Activated T-helper 1 cell treated with anti-CD3 and anti-CD28 coated beads, Interleukin-12 subunit alpha, Interleukin-12 subunit beta, Interleukin-2, Interleukin-4 antibody, amounts not matched to agents 30 ng/mL and 10 ng/mL and 1 ng/mL, durations not matched to agents 14 hours and 24 hours and 36 hours (primary cell): ENCODE data around the gene SAP30BP. TPM values are rescaled to one million over a fixed set of nuclear protein-coding genes. Genes with fewer than 3 reads are reported as not detected.

Experiments
- DNase-seq: peaks from one replicate; pipeline ENCODE4 v3.0.0; 2021; ENCODE audit warnings: low spot score
- H3K27ac Mint-ChIP-seq: one replicate; pipeline ENCODE4 v1.8.0; 2021; ENCODE audit warnings: mild to moderate bottlenecking, mixed read lengths
- H3K27me3 Mint-ChIP-seq: one replicate; pipeline ENCODE4 v1.8.0; 2022; ENCODE audit warnings: mild to moderate bottlenecking, moderate library complexity, mixed read lengths; ENCODE audit not compliant: insufficient read depth
- H3K36me3 Mint-ChIP-seq: one replicate; pipeline ENCODE4 v1.8.0; 2021; ENCODE audit warnings: low read depth, mixed read lengths
- H3K4me1 Mint-ChIP-seq: one replicate; pipeline ENCODE4 v1.8.0; 2021; ENCODE audit warnings: low read depth, mixed read lengths
- H3K4me3 Mint-ChIP-seq: one replicate; pipeline ENCODE4 v1.8.0; 2021; ENCODE audit warnings: mild to moderate bottlenecking, moderate library complexity, mixed read lengths
- H3K9me3 Mint-ChIP-seq: one replicate; pipeline ENCODE4 v1.8.0; 2021; ENCODE audit warnings: mixed read lengths
- intact Hi-C: fragments of 100-400 bp; cut with micrococcal nuclease; formaldehyde crosslinking; loops from one replicate; pipeline ENCODE4 v1.15.1; 2024
- total RNA-seq: library from RNA; stranded (reverse); gene quantifications from 2 replicates; pipeline ENCODE4 v1.2.3, GENCODE V29; 2022

The SAP30BP gene
- total RNA-seq, 1 donor from 2014 or later, result 113 TPM

DNA sequence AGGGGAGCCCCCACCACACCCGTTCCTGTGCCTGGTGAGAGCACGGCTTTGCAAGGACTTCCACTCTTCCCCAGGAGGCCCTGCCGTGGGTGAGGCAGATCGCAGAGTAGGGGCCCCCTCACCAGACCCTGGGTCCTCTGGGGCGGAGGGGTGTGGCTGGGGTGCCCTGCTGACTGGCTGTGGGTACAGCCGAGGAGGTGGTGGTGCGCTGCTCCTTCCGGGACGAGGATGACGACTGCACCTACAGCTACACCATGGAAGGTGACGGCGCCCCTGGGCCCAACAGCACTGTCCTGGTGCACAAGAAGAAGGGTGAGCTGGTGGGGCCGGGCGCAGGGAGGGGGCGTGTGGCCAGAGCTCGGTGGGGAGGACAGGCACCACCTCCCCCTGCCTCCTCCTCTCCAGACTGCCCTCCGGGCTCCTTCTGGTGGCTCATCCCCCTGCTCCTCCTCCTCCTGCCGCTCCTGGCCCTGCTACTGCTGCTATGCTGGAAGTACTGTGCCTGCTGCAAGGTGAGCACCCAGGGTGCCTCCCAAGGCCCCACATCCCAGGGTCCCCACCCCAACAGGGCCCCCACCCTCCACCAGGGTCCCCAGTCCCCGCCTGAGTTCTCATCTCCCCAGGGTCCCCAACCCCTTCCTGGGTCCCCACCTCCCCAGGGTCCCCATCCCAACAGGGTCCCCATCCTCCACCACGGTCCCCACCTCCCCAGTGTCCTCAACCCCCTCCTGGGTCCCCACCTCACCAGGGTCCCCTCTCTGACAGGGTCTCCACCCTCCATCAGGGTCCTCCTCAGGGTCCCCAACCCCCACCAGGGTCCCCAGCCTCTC lies 70.2 kb downstream of the SAP30BP start:
- intact Hi-C loops, result no loop called here
- Mint-ChIP-seq H3K4me1 (peaks cover 9% of the 10 kb centered on the region), H3K4me3 (no peak overlapping the region), H3K27ac (no peak overlapping the region), H3K9me3 (no peaks in the 10 kb centered on the region), H3K27me3 (no peaks in the 10 kb centered on the region), H3K36me3 (no peaks in the 10 kb centered on the region)
- DNase-seq, result no peak

DNA sequence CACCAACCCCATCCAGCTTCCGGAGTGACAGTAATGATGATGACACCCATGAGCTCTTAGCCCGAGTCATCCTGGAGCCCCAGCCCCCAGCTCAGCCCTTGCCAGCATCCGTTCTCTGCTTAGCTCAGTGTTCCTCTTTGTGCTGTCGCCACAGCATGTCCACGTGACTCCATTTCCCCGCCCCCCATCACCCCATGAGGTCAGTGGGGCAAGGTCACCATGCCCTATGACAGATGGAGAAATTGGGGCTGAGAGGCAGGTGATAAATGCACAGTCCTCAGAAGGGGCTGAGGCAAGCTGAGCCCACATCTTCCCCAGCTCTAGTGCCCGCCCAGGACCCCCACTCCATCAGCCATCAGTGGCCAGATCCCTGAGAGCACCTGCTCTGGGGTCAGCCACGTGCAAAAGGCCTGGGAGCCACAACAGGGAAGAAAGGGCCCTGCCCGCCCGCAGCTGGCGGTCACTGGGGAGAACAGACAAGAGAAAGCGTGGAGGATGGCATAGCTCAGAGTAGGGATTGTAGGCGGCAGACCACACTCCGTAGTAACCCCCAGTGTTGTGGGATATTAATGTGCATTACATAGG lies 71.2 kb downstream of the SAP30BP start:
- no peak for DNase-seq
- Mint-ChIP-seq H3K27me3 (no peaks in the 10 kb centered on the region), H3K4me3 (no peak overlapping the region), H3K9me3 (no peaks in the 10 kb centered on the region), H3K36me3 (no peaks in the 10 kb centered on the region), H3K27ac (peak overlapping the region; percentile 73), H3K4me1 (peaks cover 9% of the 10 kb centered on the region)
- intact Hi-C loops, result no loop called here

DNA sequence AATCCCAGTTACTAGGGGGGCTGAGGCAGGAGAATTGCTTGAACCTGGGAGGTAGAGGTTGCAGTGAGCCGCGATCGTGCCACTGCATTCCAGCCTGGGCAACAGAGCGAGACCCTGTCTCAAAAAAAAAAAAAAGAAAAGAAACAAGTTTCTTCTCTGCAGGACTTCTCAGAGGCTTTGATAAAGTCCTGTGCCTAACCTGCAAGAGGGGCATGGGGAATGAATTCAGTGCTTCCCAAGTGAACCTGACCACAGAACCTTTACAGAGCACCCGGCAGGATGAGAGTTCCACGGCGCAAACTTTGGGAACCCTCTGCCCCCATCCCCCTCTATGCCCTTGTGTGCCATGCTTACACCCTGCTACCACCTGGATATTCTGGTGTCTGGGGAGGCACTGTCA lies 72.0 kb downstream of the SAP30BP start:
- no peak overlapping the region for H3K27ac Mint-ChIP-seq
- intact Hi-C loops, result no loop called here
- H3K9me3 Mint-ChIP-seq, result no peaks in the 10 kb centered on the region
- H3K4me1 Mint-ChIP-seq, result peaks cover 9% of the 10 kb centered on the region
- no peak for DNase-seq
- H3K36me3 Mint-ChIP-seq, result no peaks in the 10 kb centered on the region
- no peaks in the 10 kb centered on the region for H3K27me3 Mint-ChIP-seq
- H3K4me3 Mint-ChIP-seq, result no peak overlapping the region

DNA sequence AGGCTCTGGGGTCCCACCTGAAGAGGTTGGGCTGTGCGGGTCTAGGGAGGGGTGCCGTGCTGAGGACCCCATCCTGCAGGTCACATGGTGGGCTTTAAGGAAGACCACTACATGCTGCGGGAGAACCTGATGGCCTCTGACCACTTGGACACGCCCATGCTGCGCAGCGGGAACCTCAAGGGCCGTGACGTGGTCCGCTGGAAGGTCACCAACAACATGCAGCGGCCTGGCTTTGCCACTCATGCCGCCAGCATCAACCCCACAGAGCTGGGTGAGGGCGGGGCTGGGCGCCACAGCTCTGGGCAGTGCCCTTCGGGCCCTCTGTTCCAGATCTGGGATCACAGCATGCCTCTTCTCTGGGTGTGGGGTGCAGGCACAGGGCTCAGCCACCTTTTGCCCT lies 72.7 kb downstream of the SAP30BP start:
- no peak for DNase-seq
- Mint-ChIP-seq H3K27ac (no peak overlapping the region), H3K4me1 (peaks cover 9% of the 10 kb centered on the region), H3K27me3 (no peaks in the 10 kb centered on the region), H3K36me3 (no peaks in the 10 kb centered on the region), H3K4me3 (no peak overlapping the region), H3K9me3 (no peaks in the 10 kb centered on the region)
- intact Hi-C loops, result no loop called here

DNA sequence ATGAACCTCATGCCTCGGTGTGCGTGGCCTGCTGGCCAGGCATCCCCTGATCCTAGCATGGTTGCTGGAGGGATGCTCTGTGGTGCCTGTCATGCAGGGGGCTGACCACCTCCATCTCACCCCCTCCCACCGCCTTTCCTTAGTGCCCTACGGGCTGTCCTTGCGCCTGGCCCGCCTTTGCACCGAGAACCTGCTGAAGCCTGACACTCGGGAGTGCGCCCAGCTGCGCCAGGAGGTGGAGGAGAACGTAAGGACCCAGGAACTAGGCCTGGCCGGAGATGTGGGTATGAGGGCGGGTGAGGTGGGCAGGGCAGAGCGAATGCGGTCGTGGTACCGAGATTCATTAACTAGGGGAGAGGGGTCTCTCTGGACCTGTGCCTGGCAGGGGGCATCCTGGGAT lies 73.1 kb downstream of the SAP30BP start:
- peaks cover 9% of the 10 kb centered on the region for H3K4me1 Mint-ChIP-seq

DNA sequence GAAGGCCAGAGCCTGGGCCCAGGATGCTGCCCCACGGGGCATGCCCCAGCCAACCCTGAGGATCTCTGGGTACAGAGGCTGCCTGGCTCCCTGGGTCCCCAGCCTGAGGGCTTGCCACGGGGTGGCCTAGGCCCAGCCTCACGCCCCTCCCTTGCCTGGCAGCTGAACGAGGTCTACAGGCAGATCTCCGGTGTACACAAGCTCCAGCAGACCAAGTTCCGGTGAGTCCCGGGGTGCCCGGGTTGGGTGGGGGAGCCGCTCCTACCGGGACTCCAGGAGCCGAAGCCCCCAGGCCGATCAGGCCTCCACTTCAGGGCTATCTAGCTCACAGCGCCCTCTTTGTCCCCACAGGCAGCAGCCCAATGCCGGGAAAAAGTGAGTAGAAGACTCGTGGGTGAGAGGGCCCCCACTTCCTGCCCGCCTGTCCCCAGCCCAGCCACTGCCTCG lies 73.5 kb downstream of the SAP30BP start:
- Mint-ChIP-seq H3K4me3 (no peak overlapping the region), H3K27me3 (no peaks in the 10 kb centered on the region), H3K9me3 (no peaks in the 10 kb centered on the region), H3K36me3 (no peaks in the 10 kb centered on the region), H3K27ac (no peak overlapping the region), H3K4me1 (peaks cover 9% of the 10 kb centered on the region)
- DNase-seq, result no peak
- intact Hi-C loops, result no loop called here

More for the DNA sequence above, 73.1 kb downstream of the SAP30BP start:
- no peaks in the 10 kb centered on the region for H3K9me3 Mint-ChIP-seq
- intact Hi-C loops, result no loop called here
- H3K4me3 Mint-ChIP-seq, result no peak overlapping the region
- no peaks in the 10 kb centered on the region for H3K36me3 Mint-ChIP-seq
- no peaks in the 10 kb centered on the region for H3K27me3 Mint-ChIP-seq
- no peak for DNase-seq
- H3K27ac Mint-ChIP-seq, result no peak overlapping the region

DNA sequence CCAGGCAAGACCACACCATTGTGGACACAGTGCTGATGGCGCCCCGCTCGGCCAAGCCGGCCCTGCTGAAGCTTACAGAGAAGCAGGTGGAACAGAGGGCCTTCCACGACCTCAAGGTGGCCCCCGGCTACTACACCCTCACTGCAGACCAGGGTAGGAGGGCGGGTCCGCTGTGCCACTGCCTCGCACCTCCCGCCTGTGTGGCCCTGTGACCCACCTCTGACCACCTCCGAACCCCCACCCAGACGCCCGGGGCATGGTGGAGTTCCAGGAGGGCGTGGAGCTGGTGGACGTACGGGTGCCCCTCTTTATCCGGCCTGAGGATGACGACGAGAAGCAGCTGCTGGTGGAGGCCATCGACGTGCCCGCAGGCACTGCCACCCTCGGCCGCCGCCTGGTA lies 75.2 kb downstream of the SAP30BP start:
- H3K4me3 Mint-ChIP-seq, result no peak overlapping the region
- no peaks in the 10 kb centered on the region for H3K9me3 Mint-ChIP-seq
- H3K27me3 Mint-ChIP-seq, result no peaks in the 10 kb centered on the region
- intact Hi-C loops, result no loop called here
- no peak overlapping the region for H3K27ac Mint-ChIP-seq
- H3K4me1 Mint-ChIP-seq, result peaks cover 9% of the 10 kb centered on the region
- DNase-seq, result no peak
- no peaks in the 10 kb centered on the region for H3K36me3 Mint-ChIP-seq

DNA sequence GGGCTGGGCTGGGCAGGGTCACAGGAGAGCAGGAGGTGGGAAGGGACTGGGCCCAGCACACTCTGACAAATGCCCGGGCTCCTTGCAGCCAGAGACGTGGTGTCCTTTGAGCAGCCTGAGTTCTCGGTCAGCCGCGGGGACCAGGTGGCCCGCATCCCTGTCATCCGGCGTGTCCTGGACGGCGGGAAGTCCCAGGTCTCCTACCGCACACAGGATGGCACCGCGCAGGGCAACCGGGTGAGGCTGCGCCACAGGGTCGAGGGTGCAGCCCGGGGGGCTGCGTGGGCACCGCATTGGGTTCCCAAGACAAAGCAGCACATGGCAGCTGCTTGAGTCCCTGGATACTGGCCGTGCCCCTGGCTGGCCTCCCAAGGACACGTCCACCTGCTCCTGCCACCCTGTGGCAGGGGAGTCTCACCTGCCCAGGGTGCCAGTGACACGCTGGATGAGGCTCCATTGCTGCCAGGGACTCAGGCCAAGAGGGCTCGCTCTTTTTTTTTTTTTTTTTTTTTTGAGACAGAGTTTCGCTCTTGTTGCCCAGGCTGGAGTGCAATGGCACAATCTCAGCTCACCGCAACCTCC lies 76.6 kb downstream of the SAP30BP start:
- Mint-ChIP-seq H3K36me3 (no peaks in the 10 kb centered on the region), H3K4me1 (peaks cover 5% of the 10 kb centered on the region), H3K4me3 (no peak overlapping the region), H3K9me3 (no peaks in the 10 kb centered on the region), H3K27ac (no peak overlapping the region), H3K27me3 (peaks cover 3% of the 10 kb centered on the region)
- intact Hi-C loops, result no loop called here
- no peak for DNase-seq

DNA sequence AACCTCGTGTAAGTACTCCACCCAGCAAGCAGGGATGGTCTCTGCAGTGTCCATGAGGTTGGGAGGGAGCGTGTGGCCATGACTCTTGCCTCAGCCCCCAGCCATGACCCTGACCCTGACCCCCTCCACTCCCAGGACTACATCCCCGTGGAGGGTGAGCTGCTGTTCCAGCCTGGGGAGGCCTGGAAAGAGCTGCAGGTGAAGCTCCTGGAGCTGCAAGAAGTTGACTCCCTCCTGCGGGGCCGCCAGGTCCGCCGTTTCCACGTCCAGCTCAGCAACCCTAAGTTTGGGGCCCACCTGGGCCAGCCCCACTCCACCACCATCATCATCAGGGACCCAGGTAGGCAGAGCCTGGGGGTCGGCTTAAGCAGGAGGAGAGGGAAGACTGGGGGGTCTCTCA lies 81.6 kb downstream of the SAP30BP start:
- H3K27me3 Mint-ChIP-seq, result peaks cover 12% of the 10 kb centered on the region
- H3K36me3 Mint-ChIP-seq, result no peaks in the 10 kb centered on the region
- no peak for DNase-seq
- H3K4me3 Mint-ChIP-seq, result no peak overlapping the region
- intact Hi-C loops, result no loop called here
- no peak overlapping the region for H3K27ac Mint-ChIP-seq
- no peaks in the 10 kb centered on the region for H3K9me3 Mint-ChIP-seq
- H3K4me1 Mint-ChIP-seq, result peaks cover 13% of the 10 kb centered on the region

DNA sequence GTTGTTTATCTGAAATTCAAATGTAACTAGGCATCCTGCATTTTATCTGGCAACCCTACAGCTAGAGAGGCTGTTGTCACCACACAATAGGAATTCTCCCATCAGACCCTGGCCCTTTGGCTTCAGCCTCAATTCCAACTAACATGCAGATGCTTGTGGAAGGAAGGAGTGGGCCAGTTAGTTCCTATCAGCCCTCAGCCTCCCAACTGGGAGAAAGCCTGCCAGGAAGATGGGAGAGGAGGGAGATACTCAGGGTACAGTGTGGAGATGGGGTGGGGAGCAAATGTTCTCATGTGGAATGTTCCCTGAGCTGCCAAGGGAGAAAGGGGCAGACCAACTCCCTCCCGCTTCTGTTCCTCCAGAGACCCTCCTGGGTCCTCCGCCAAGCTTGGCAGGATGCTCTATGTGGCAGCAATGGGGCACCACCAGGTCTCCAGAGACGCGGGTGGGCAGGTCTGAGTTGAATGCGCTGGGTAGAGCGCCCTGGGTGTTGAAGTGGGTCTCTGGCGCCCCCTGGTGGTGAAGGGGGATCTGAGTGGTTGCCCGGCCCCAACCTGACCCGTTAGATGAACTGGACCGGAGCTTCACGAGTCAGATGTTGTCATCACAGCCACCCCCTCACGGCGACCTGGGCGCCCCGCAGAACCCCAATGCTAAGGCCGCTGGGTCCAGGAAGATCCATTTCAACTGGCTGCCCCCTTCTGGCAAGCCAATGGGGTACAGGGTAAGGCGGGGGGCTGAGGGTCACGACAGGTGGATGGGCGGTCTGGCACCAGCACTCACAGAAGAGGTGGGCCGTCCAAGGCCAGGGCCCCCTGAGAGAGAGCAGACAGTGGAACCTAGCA lies 82.6 kb downstream of the SAP30BP start:
- H3K9me3 Mint-ChIP-seq, result no peaks in the 10 kb centered on the region
- DNase-seq, result peak; percentile 77
- peaks cover 16% of the 10 kb centered on the region for H3K4me1 Mint-ChIP-seq
- H3K27me3 Mint-ChIP-seq, result peaks cover 12% of the 10 kb centered on the region
- H3K27ac Mint-ChIP-seq, result no peak overlapping the region
- intact Hi-C loops, result loop anchor here (1.0 to 2.0 kb wide), 5 partner anchors 74 to 323 kb away; partner anchors contain the start of gene SMIM5
- no peaks in the 10 kb centered on the region for H3K36me3 Mint-ChIP-seq
- no peak overlapping the region for H3K4me3 Mint-ChIP-seq

DNA sequence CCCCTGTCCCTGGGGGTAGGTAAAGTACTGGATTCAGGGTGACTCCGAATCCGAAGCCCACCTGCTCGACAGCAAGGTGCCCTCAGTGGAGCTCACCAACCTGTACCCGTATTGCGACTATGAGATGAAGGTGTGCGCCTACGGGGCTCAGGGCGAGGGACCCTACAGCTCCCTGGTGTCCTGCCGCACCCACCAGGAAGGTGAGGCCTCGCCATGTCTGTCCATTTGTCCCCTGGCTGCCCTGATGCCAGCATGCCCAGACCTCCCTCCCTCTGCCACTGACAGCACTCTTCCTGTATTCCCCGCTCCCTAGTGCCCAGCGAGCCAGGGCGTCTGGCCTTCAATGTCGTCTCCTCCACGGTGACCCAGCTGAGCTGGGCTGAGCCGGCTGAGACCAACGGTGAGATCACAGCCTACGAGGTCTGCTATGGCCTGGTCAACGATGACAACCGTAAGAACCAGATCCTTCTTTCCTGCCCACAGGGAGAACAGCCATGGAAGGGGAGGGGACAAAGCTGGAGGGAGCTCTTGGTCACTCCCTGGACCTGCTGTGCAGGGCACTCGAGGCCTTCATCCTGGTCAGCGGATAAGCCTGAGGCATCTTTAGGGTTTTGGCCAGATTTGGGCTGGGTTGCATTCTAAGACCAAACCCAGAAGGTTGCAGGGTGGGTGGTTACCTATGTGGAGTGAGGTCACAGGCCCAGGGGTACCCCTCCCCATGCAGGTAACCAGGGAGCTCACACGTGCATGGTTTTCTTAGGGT lies 83.7 kb downstream of the SAP30BP start:
- Mint-ChIP-seq H3K9me3 (no peaks in the 10 kb centered on the region), H3K27ac (no peak overlapping the region), H3K27me3 (peaks cover 12% of the 10 kb centered on the region), H3K4me3 (no peak overlapping the region), H3K36me3 (no peaks in the 10 kb centered on the region), H3K4me1 (peaks cover 19% of the 10 kb centered on the region)
- intact Hi-C loops, result loop anchor here (1.0 to 2.0 kb wide), 5 partner anchors 76 to 324 kb away; partner anchors contain the start of gene SMIM5
- DNase-seq, result no peak
